ENCODE results near the gene DNASE1L1. TPM values are rescaled to one million over a fixed set of nuclear protein-coding genes. Genes with fewer than 3 reads are reported as not detected.

DNASE1L1 gene
- total and polyA plus RNA-seq, 2 of the 13 experiments (the other 11 are each of a cell fraction or from before 2014, with no cell fraction given) = 4.7 to 12.3 TPM

GRCh38 chrX:154358011-154358410 is 51.0 kb downstream of the DNASE1L1 start:
- DNase-seq (ENCODE audit: low spot score) = no peak
- no peaks in the 10 kb centered on the region for H3K79me2 ChIP-seq (ENCODE audit: insufficient read depth, low read length)
- ChIA-PET CTCF (ENCODE audit: low intra/inter-chr PET ratio, low total read pairs) (no interaction called here), POLR2A (no interaction called here)
- intact Hi-C loops (cut with micrococcal nuclease; ENCODE audit: unreplicated experiment) (loop anchor here (1.0 kb wide), 1 partner anchor 16 kb away; the partner anchor contains the start of gene FLNA), in situ Hi-C loops (cut with HindIII; ENCODE audit: extremely low pct_ligation_motif_present, low pct_unique_long_range_greater_than_20kb) (no loop called here)
- peaks cover 24 to 53% of the 10 kb centered on the region in 2 experiments; a peak in 4 of 5 replicates for H3K36me3 ChIP-seq (replicated peaks in 1 of 2; ENCODE audit: control insufficient read depth in 1 of 2, insufficient read depth in 2 of 2, low read length in 2 of 2)
- H3K9ac ChIP-seq (ENCODE audit: insufficient read depth, low read depth, low read length) = no peak overlapping the region
- no peaks in the 10 kb centered on the region for H3K9me3 ChIP-seq (ENCODE audit: low read length)
- H3K27ac ChIP-seq (ENCODE audit: extremely low read length, insufficient read depth, low read length) = no peak overlapping the region
- no peak for TF ChIP-seq LBX2 (CRISPR knock-in tag; IDR thresholded peaks at IDR 0.05; ENCODE audit: borderline replicate concordance)
- peak; percentile 0 for TF ChIP-seq AGO2 (optimal IDR thresholded peaks at IDR 0.05; ENCODE audit: low read depth, low read length)
- TF ChIP-seq SMARCE1 (IDR thresholded peaks at IDR 0.05; ENCODE audit: borderline replicate concordance) = no peak
- TF ChIP-seq RBFOX2 (IDR thresholded peaks at IDR 0.05; ENCODE audit: low read depth, low read length) = 0 out of 2 replicates have a peak, but pooled peaks have one; percentile 3
- TF ChIP-seq KDM4B (CRISPR knock-in tag; IDR thresholded peaks at IDR 0.05) = no peak
- H2AFZ ChIP-seq (ENCODE audit: low read length) = no peak overlapping the region
- H3K4me3 ChIP-seq (replicated peaks in 1 of 3; ENCODE audit: insufficient read depth in 1 of 3, low read depth in 2 of 3, low read length in 3 of 3) = no peak overlapping the region
- WGBS (ENCODE audit: low lambda C conversion rate) = 100% methylated on average over 1 of the region's 11 CpGs
- FAIRE-seq = no peak
- H3K4me2 ChIP-seq (ENCODE audit: low read depth, low read length) = no peak overlapping the region
- no TSS peak for BruUV-seq (replicated peaks)
- no peaks in the 10 kb centered on the region for H3K27me3 ChIP-seq (ENCODE audit: control insufficient read depth in 1 of 2, insufficient read depth in 2 of 2, low read length in 2 of 2)
- ATAC-seq = no peak
- H3K4me1 ChIP-seq (ENCODE audit: insufficient read depth, low read length) = peaks cover 18% of the 10 kb centered on the region
- peaks cover 3% of the 10 kb centered on the region; the same call in 1 of the 2 replicates for H4K20me1 ChIP-seq (ENCODE audit: insufficient read depth, low read length)

- no TSS peak for BruUV-seq (replicated peaks)
- no peaks in the 10 kb centered on the region for H3K9me3 ChIP-seq (ENCODE audit: low read length)
- no peak overlapping the region for H2AFZ ChIP-seq (ENCODE audit: low read length)
- TF ChIP-seq POGZ (CRISPR knock-in tag; IDR thresholded peaks at IDR 0.05) (no peak), AGO2 (optimal IDR thresholded peaks at IDR 0.05; ENCODE audit: low read depth, low read length) (peak; percentile 26), RBFOX2 (IDR thresholded peaks at IDR 0.05; ENCODE audit: low read depth, low read length) (peak; percentile 52; the same call in 1 of the 2 replicates)
- intact Hi-C loops (cut with micrococcal nuclease; ENCODE audit: unreplicated experiment) = no loop called here
- peaks cover 18% of the 10 kb centered on the region for H3K4me1 ChIP-seq (ENCODE audit: insufficient read depth, low read length)
- no peak overlapping the region for H3K9ac ChIP-seq (ENCODE audit: insufficient read depth, low read depth, low read length)
- no peak overlapping the region for H3K27ac ChIP-seq (ENCODE audit: extremely low read length, insufficient read depth, low read length)
- FAIRE-seq (no peak), DNase-seq (ENCODE audit: low spot score) (no peak), ATAC-seq (no peak)
- H4K20me1 ChIP-seq (ENCODE audit: insufficient read depth, low read length) = peaks cover 3% of the 10 kb centered on the region; the same call in 1 of the 2 replicates
- H3K4me3 ChIP-seq (replicated peaks in 1 of 3; ENCODE audit: insufficient read depth in 1 of 3, low read depth in 2 of 3, low read length in 3 of 3) = no peak overlapping the region
- WGBS (ENCODE audit: low lambda C conversion rate) = 100% methylated on average over 2 of the region's 27 CpGs
- in situ Hi-C loops (cut with HindIII; ENCODE audit: extremely low pct_ligation_motif_present, low pct_unique_long_range_greater_than_20kb) = no loop called here
- H3K4me2 ChIP-seq (ENCODE audit: low read depth, low read length) = no peak overlapping the region
- peaks cover 23 to 49% of the 10 kb centered on the region in 2 experiments; a peak in 4 of 5 replicates for H3K36me3 ChIP-seq (replicated peaks in 1 of 2; ENCODE audit: control insufficient read depth in 1 of 2, insufficient read depth in 2 of 2, low read length in 2 of 2)
- H3K27me3 ChIP-seq (ENCODE audit: control insufficient read depth in 1 of 2, insufficient read depth in 2 of 2, low read length in 2 of 2) = no peaks in the 10 kb centered on the region
- CTCF ChIA-PET (ENCODE audit: low intra/inter-chr PET ratio, low total read pairs) = no interaction called here
- POLR2A ChIA-PET = no interaction called here
- no peaks in the 10 kb centered on the region for H3K79me2 ChIP-seq (ENCODE audit: insufficient read depth, low read length)
Observed at GRCh38 chrX:154357205-154357604, 51.8 kb downstream of the DNASE1L1 start.

Measured in HepG2 (cell line).